HUES48 (cell line): ENCODE results near the gene TMED9.

Experiments
- H3K27ac ChIP-seq: one replicate; pipeline ENCODE4 v1.7.0; 2013; ENCODE audit warnings: low read depth, low read length, inconsistent platforms
- H3K27me3 ChIP-seq: 2 replicates; pipeline ENCODE4 v1.6.1; 2013; ENCODE audit warnings: mild to moderate bottlenecking, low read length; ENCODE audit not compliant: control insufficient read depth, insufficient read depth
- H3K36me3 ChIP-seq: 2 replicates; pipeline ENCODE4 v1.6.1; 2013; ENCODE audit warnings: low read length; ENCODE audit not compliant: control insufficient read depth, insufficient read depth
- H3K4me1 ChIP-seq: 2 replicates; pipeline ENCODE4 v1.6.1; 2013; ENCODE audit warnings: mild to moderate bottlenecking, low read length; ENCODE audit not compliant: control insufficient read depth, insufficient read depth
- H3K4me3 ChIP-seq: 2 replicates; pipeline ENCODE4 v1.5.1; 2013; ENCODE audit warnings: mild to moderate bottlenecking, low read depth, low read length
- H3K9ac ChIP-seq: 2 replicates; pipeline ENCODE4 v1.6.1; 2013; ENCODE audit warnings: mild to moderate bottlenecking, low read depth, low read length, moderate library complexity
- H3K9me3 ChIP-seq: 2 replicates; pipeline ENCODE4 v1.6.1; 2013; ENCODE audit warnings: low read length; ENCODE audit not compliant: control insufficient read depth, insufficient read depth

Gene TMED9

GRCh38 chr5:177578316-177578715, 13.7 kb upstream of the TMED9 start:
- Histone ChIP-seq H3K27ac (no peak overlapping the region), H3K27me3 (no peaks in the 10 kb centered on the region), H3K9ac (no peak overlapping the region), H3K4me1 (0 out of 2 replicates have a peak, but pooled peaks cover 4% of the 10 kb centered on the region), H3K9me3 (no peaks in the 10 kb centered on the region), H3K4me3 (no peak overlapping the region), H3K36me3 (no peaks in the 10 kb centered on the region)

- no peaks in the 10 kb centered on the region for H3K4me1 ChIP-seq
- no peak overlapping the region for H3K27ac ChIP-seq
- H3K9ac ChIP-seq = no peak overlapping the region
- H3K36me3 ChIP-seq = peaks cover 4% of the 10 kb centered on the region
- H3K4me3 ChIP-seq = no peak overlapping the region
- H3K27me3 ChIP-seq = no peaks in the 10 kb centered on the region; the same call in 1 of the 2 replicates
- no peaks in the 10 kb centered on the region for H3K9me3 ChIP-seq
Measured at GRCh38 chr5:177588413-177588909, 3.5 kb upstream of the TMED9 start.

- no peaks in the 10 kb centered on the region for H3K4me1 ChIP-seq
- no peaks in the 10 kb centered on the region for H3K9me3 ChIP-seq
- H3K9ac ChIP-seq = no peak overlapping the region
- no peaks in the 10 kb centered on the region; the same call in 1 of the 2 replicates for H3K27me3 ChIP-seq
- peaks cover 23% of the 10 kb centered on the region for H3K36me3 ChIP-seq
- H3K27ac ChIP-seq = no peak overlapping the region
- H3K4me3 ChIP-seq = no peak overlapping the region
Measured at GRCh38 chr5:177590406-177590805, 1.6 kb upstream of the TMED9 start.

- Histone ChIP-seq H3K36me3 (peaks cover 36% of the 10 kb centered on the region), H3K27ac (no peak overlapping the region), H3K9me3 (no peaks in the 10 kb centered on the region), H3K4me3 (peak overlapping the region; percentile 88), H3K4me1 (no peaks in the 10 kb centered on the region), H3K9ac (no peak overlapping the region), H3K27me3 (no peaks in the 10 kb centered on the region; the same call in 1 of the 2 replicates)
Measured at GRCh38 chr5:177591690-177592009, 353 bp upstream of the TMED9 start.

- no peak overlapping the region for H3K27ac ChIP-seq
- no peaks in the 10 kb centered on the region for H3K9me3 ChIP-seq
- H3K4me3 ChIP-seq = peak overlapping the region; percentile 88
Measured at GRCh38 chr5:177592905-177593304, 902 bp downstream of the TMED9 start.

GRCh38 chr5:177593511-177593910, 1.5 kb downstream of the TMED9 start:
- Histone ChIP-seq H3K9me3 (no peaks in the 10 kb centered on the region), H3K9ac (no peak overlapping the region), H3K36me3 (peaks cover 38% of the 10 kb centered on the region), H3K27me3 (no peaks in the 10 kb centered on the region; the same call in 1 of the 2 replicates), H3K27ac (no peak overlapping the region), H3K4me3 (0 out of 2 replicates have a peak overlapping the region, but pooled peaks have one; percentile 88), H3K4me1 (no peaks in the 10 kb centered on the region)

More at GRCh38 chr5:177592905-177593304, 902 bp downstream of the TMED9 start:
- Histone ChIP-seq H3K27me3 (no peaks in the 10 kb centered on the region; the same call in 1 of the 2 replicates), H3K9ac (no peak overlapping the region), H3K4me1 (no peaks in the 10 kb centered on the region), H3K36me3 (peaks cover 38% of the 10 kb centered on the region)

- no peaks in the 10 kb centered on the region for H3K9me3 ChIP-seq
- H3K27ac ChIP-seq = no peak overlapping the region
- no peak overlapping the region for H3K4me3 ChIP-seq
- H3K4me1 ChIP-seq = no peaks in the 10 kb centered on the region
- H3K27me3 ChIP-seq = no peaks in the 10 kb centered on the region; the same call in 1 of the 2 replicates
- peaks cover 38% of the 10 kb centered on the region for H3K36me3 ChIP-seq
- H3K9ac ChIP-seq = no peak overlapping the region
Measured at GRCh38 chr5:177594071-177594470, 2.1 kb downstream of the TMED9 start.

- Histone ChIP-seq H3K27me3 (no peaks in the 10 kb centered on the region; the same call in 1 of the 2 replicates), H3K36me3 (peaks cover 38% of the 10 kb centered on the region), H3K4me1 (no peaks in the 10 kb centered on the region), H3K9me3 (no peaks in the 10 kb centered on the region), H3K9ac (no peak overlapping the region), H3K4me3 (no peak overlapping the region), H3K27ac (no peak overlapping the region)
Measured at GRCh38 chr5:177595026-177595585, 3.1 kb downstream of the TMED9 start.

- no peak overlapping the region for H3K4me3 ChIP-seq
- no peaks in the 10 kb centered on the region for H3K27me3 ChIP-seq
- peaks cover 38% of the 10 kb centered on the region for H3K36me3 ChIP-seq
- peaks cover 5% of the 10 kb centered on the region; the same call in 1 of the 2 replicates for H3K4me1 ChIP-seq
- no peak overlapping the region for H3K27ac ChIP-seq
- H3K9ac ChIP-seq = no peak overlapping the region
- H3K9me3 ChIP-seq = no peaks in the 10 kb centered on the region
Measured at GRCh38 chr5:177595991-177596774, 4.2 kb downstream of the TMED9 start.

- Histone ChIP-seq H3K4me1 (peaks cover 5% of the 10 kb centered on the region; the same call in 1 of the 2 replicates), H3K4me3 (no peak overlapping the region), H3K27me3 (no peaks in the 10 kb centered on the region), H3K9ac (no peak overlapping the region), H3K27ac (no peak overlapping the region), H3K9me3 (no peaks in the 10 kb centered on the region), H3K36me3 (peaks cover 38% of the 10 kb centered on the region)
Measured at GRCh38 chr5:177596775-177597238, 4.8 kb downstream of the TMED9 start.

- Histone ChIP-seq H3K36me3 (peaks cover 35% of the 10 kb centered on the region), H3K4me1 (peaks cover 5% of the 10 kb centered on the region; the same call in 1 of the 2 replicates), H3K4me3 (no peak overlapping the region), H3K27ac (no peak overlapping the region), H3K9ac (no peak overlapping the region), H3K27me3 (no peaks in the 10 kb centered on the region), H3K9me3 (no peaks in the 10 kb centered on the region)
Measured at GRCh38 chr5:177598477-177598876, 6.5 kb downstream of the TMED9 start.
